Nephron progenitor cell (in vitro differentiated cells): ENCODE data around the gene ADGRE3.
"Not testable (repeated sequence)": the region's sequence is repeated elsewhere in the genome, so short reads cannot be mapped to it uniquely, and the experiment has no call there.

Experiments used
- DNase-seq: peaks from one replicate; pipeline ENCODE4 v3.0.0; 2021
- H3K27ac Mint-ChIP-seq: 2 replicates; pipeline ENCODE4 v1.8.0; 2021; ENCODE audit warnings: mild to moderate bottlenecking, moderate library complexity, mixed read lengths
- H3K27me3 Mint-ChIP-seq: 2 replicates; pipeline ENCODE4 v1.8.0; 2021; ENCODE audit warnings: mild to moderate bottlenecking, low read depth, mixed read lengths; ENCODE audit not compliant: poor library complexity
- H3K36me3 Mint-ChIP-seq: 2 replicates; pipeline ENCODE4 v1.8.0; 2021; ENCODE audit warnings: low read depth, mixed read lengths
- H3K4me1 Mint-ChIP-seq: 2 replicates; pipeline ENCODE4 v1.8.0; 2021; ENCODE audit warnings: mixed read lengths
- H3K4me3 Mint-ChIP-seq: 2 replicates; pipeline ENCODE4 v1.8.0; 2021; ENCODE audit warnings: mild to moderate bottlenecking, moderate library complexity, mixed read lengths
- H3K9me3 Mint-ChIP-seq: 2 replicates; pipeline ENCODE4 v1.8.0; 2021; ENCODE audit warnings: mild to moderate bottlenecking, moderate library complexity, mixed read lengths
- CTCF ChIP-seq: fragments of 200-600 bp; sonication (generic); IDR thresholded peaks from 2 replicates; pipeline ENCODE4 v1.5.0; 2021; ENCODE audit warnings: antibody characterized with exemption

ADGRE3 gene

GRCh38 chr19:14639536-14640277 is 34.9 kb downstream of the ADGRE3 start:
- Mint-ChIP-seq H3K36me3 (no peaks in the 10 kb centered on the region), H3K27me3 (peaks cover 15% of the 10 kb centered on the region), H3K27ac (no peak overlapping the region), H3K4me1 (no peaks in the 10 kb centered on the region), H3K4me3 (no peak overlapping the region), H3K9me3 (peaks cover 65% of the 10 kb centered on the region)
- no peak for TF ChIP-seq CTCF
- no peak for DNase-seq

DNA sequence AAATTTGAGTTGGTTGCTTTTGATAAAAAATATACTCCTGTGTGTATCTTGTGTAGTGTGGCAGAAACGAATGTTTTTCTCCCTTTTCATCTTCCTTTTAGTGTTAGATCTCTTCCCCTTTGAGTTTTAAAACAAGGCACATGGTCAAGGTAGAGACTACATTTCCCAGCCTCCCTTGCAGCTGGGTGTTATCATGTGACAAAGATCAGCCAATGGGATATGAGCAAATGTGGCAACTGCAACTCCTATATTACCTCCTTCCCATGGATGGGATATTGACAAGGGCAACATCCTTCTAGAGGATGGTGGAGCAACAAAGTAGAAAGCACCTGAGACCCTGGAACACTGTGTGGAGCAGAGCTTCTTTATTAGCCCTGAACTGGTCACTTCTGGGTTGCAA is 42.4 kb downstream of the ADGRE3 start:
- DNase-seq = no peak
- Mint-ChIP-seq H3K36me3 (no peaks in the 10 kb centered on the region), H3K4me1 (no peaks in the 10 kb centered on the region), H3K9me3 (peaks cover 45% of the 10 kb centered on the region), H3K27me3 (peaks cover 7% of the 10 kb centered on the region), H3K27ac (no peak overlapping the region), H3K4me3 (no peak overlapping the region)
- no peak for TF ChIP-seq CTCF

DNA sequence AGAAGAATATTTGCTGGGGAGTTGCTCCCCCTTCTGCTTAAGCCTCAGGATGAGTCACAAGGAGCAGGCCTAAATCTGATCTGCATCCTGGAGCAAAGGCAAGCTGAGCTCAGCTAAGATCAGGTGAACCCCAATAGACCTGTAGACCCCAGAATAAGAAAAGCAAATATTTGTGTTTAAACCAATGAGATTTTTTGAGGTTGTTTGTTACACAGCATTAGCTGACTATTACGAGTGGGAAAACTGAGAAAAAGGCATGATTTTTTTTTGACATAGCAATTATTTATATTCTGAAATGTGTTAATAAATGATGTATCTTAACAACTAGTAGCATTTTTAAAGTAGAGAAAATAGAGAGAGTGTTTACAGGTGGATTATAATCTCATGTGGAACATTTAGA is 45.1 kb downstream of the ADGRE3 start:
- Mint-ChIP-seq H3K4me3 (no peak overlapping the region), H3K27ac (no peak overlapping the region), H3K27me3 (peaks cover 2% of the 10 kb centered on the region), H3K9me3 (peaks cover 47% of the 10 kb centered on the region), H3K4me1 (no peaks in the 10 kb centered on the region), H3K36me3 (no peaks in the 10 kb centered on the region)
- no peak for DNase-seq
- no peak for TF ChIP-seq CTCF

- not testable (repeated sequence) for H3K4me1 Mint-ChIP-seq, H3K27me3 Mint-ChIP-seq, H3K36me3 Mint-ChIP-seq, H3K4me3 Mint-ChIP-seq, DNase-seq, H3K27ac Mint-ChIP-seq
- H3K9me3 Mint-ChIP-seq = peaks cover 42% of the 10 kb centered on the region
Measured at GRCh38 chr19:14624491-14624890, 50.2 kb downstream of the ADGRE3 start.

DNA sequence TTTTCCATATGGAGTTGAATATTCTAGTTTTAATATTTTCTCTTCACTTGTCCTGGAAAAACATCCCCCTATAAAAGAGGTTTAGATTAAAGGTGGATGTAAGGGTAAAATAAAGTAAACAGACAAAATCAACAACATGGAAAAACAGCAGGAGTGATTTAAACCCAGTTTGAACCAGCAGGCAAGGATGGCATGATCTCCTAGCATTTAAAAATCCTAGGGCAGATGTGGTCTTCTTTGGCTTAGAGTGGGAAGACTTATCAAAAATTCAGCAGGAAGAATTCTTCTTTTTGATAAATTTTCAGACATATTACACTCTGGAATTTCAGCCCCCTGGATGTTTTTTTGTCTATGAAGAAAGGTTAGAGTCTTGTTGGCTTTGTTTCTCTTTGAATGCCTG is 55.2 kb downstream of the ADGRE3 start:
- no peak for TF ChIP-seq CTCF
- Mint-ChIP-seq H3K4me3 (no peak overlapping the region), H3K36me3 (no peaks in the 10 kb centered on the region), H3K27me3 (no peaks in the 10 kb centered on the region), H3K4me1 (no peaks in the 10 kb centered on the region), H3K27ac (no peak overlapping the region), H3K9me3 (peaks cover 62% of the 10 kb centered on the region)
- no peak for DNase-seq

DNA sequence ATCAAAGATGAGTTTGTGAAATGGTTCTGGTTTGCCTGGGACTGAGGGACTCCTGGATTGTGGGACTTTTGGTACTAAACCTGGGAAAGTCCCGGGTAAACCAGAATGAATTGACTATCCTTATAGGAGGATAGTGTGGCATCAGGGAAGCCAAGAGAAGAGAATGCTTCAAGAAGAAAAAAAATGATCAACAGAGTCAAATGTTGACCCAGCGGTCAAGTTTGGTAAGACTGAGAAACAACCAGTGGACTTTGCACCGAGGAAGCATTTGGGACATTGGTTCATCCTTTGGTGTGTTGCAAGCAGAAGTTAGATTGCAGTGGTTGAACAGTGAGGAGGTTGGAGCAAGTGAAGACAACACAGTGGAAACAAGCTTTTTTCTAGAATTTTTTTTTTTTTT is 58.2 kb downstream of the ADGRE3 start:
- Mint-ChIP-seq H3K36me3 (no peaks in the 10 kb centered on the region), H3K4me3 (no peak overlapping the region), H3K27me3 (no peaks in the 10 kb centered on the region), H3K9me3 (peaks cover 75% of the 10 kb centered on the region), H3K27ac (no peak overlapping the region), H3K4me1 (no peaks in the 10 kb centered on the region)
- no peak for TF ChIP-seq CTCF
- no peak for DNase-seq
